CD1c-positive myeloid dendritic cell (primary cell): Measurements from ENCODE around the gene SPACA4.
A peak's percentile ranks its signal among the peaks of the same experiment; 100 is the strongest.
"Not testable (repeated sequence)": the region's sequence is repeated elsewhere in the genome, so short reads cannot be mapped to it uniquely, and the experiment has no call there.

ENCODE experiments used
- DNase-seq: peaks from one replicate; pipeline ENCODE4 v3.0.0-alpha.2; 2016; ENCODE audit errors: extremely low spot score

The SPACA4 gene

GRCh38 chr19:48618278-48618915, 11.9 kb downstream of the SPACA4 start:
- DNase-seq = no peak

DNA sequence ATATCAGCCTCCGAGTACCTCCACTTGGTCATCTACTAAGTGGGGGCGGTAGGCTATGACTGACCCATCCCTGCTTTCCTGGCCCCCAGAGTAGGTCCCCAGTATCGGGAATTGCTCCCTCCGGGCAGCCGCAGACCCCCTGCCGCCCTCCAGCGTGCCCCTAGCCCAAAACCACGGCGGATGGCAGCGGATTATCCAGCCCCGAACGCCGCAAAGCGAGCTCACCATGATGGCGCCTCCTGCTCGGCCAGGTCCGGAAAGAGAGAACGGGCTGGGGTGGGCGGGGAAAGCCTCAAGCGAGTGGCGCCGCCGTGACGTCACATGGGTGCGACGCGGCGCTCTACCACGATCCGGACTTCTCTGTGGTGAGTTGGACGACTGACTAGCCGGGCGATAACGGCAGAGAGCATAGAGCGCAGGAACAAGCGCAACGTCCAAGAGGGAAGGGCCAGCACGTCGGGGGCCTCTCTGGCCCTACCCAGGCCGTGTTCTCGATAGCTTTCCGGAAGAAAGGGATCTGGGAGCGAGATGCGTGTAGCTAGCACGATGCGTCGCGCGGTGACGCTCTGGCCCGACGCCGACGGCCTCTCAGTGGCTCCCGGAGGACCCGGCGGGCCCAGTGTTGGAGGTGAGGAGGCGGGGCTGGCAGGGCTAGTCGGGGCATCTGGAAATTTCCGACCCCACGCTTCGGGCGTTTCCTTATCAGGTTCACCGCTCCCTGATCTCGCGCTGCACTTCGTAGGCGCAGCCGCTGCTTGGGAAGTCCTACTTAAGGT, 12.6 kb downstream of the SPACA4 start, which contains the start of the genes RPL18 and SPHK2:
RPL18 (minus strand) TSS at position 263 of the 776 bp plus-strand sequence; CDS start at position 228, 35 bp downstream.
SPHK2 (plus strand) TSS at position 591 of the 776 bp plus-strand sequence. CDS start 1,009 bp downstream, outside the sequence.
- DNase-seq = peak; percentile 98

- DNase-seq = peak; percentile 26
Measured at GRCh38 chr19:48619692-48620585, 13.4 kb downstream of the SPACA4 start.

- DNase-seq = no peak
Measured at GRCh38 chr19:48623556-48624066, 17.1 kb downstream of the SPACA4 start.

- DNase-seq = peak; percentile 95
Measured at GRCh38 chr19:48624067-48624594, 17.6 kb downstream of the SPACA4 start.

GRCh38 chr19:48624791-48625723, 18.5 kb downstream of the SPACA4 start:
- DNase-seq = no peak

GRCh38 chr19:48625891-48626327, 19.4 kb downstream of the SPACA4 start:
- no peak for DNase-seq

- no peak for DNase-seq
Measured at GRCh38 chr19:48627201-48627864, 20.8 kb downstream of the SPACA4 start.

- no peak for DNase-seq
Measured at GRCh38 chr19:48627865-48628314, 21.3 kb downstream of the SPACA4 start.

DNA sequence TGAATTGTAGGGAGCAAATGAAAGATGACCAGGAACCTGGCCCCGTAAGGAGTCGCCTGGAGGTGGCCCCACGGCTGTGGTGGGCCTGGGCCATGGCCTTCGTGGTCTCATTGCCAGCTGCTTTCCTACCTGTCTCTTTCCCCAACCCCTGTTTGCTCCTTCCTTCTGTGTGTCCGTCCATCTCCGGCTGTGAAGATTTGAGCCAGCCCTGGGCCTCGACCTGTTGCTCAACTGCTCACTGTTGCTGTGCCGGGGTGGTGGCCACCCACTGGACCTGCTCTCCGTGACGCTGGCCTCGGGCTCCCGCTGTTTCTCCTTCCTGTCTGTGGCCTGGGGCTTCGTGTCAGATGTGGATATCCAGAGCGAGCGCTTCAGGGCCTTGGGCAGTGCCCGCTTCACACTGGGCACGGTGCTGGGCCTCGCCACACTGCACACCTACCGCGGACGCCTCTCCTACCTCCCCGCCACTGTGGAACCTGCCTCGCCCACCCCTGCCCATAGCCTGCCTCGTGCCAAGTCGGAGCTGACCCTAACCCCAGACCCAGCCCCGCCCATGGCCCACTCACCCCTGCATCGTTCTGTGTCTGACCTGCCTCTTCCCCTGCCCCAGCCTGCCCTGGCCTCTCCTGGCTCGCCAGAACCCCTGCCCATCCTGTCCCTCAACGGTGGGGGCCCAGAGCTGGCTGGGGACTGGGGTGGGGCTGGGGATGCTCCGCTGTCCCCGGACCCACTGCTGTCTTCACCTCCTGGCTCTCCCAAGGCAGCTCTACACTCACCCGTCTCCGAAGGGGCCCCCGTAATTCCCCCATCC, 22.1 kb downstream of the SPACA4 start:
- DNase-seq = no peak

GRCh38 chr19:48629297-48629598, 22.7 kb downstream of the SPACA4 start:
- no peak for DNase-seq

DNA sequence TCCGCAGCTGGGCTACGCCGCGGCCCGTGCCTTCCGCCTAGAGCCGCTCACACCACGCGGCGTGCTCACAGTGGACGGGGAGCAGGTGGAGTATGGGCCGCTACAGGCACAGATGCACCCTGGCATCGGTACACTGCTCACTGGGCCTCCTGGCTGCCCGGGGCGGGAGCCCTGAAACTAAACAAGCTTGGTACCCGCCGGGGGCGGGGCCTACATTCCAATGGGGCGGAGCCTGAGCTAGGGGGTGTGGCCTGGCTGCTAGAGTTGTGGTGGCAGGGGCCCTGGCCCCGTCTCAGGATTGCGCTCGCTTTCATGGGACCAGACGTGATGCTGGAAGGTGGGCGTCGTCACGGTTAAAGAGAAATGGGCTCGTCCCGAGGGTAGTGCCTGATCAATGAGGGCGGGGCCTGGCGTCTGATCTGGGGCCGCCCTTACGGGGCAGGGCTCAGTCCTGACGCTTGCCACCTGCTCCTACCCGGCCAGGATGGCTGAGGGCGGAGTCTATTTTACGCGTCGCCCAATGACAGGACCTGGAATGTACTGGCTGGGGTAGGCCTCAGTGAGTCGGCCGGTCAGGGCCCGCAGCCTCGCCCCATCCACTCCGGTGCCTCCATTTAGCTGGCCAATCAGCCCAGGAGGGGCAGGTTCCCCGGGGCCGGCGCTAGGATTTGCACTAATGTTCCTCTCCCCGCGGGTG, 23.2 kb downstream of the SPACA4 start:
- peak; percentile 13 for DNase-seq

- DNase-seq = peak; percentile 60
Measured at GRCh38 chr19:48630296-48631063, 23.9 kb downstream of the SPACA4 start.

DNA sequence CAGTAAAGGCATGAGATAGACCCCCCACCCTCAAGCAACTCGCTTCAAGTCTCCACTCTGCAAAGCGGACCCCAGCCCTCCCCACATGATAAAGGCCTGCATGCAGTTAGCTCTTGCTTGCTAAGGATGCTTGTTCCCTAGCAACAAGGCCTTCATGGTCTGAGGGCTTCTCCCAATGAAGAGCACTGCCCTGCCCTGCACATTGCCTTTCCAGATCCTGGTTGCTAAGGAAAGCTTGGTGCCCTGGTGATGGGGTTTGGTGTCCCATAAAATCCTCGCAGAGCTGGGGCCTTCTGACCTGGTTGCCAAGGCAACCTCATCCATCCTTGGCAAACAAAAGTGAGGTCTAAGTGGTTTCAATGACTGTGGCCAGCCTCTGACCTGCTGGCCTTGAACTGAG, 24.7 kb downstream of the SPACA4 start:
- DNase-seq = no peak

GRCh38 chr19:48632286-48632685, 25.7 kb downstream of the SPACA4 start:
- not testable (repeated sequence) for DNase-seq

DNA sequence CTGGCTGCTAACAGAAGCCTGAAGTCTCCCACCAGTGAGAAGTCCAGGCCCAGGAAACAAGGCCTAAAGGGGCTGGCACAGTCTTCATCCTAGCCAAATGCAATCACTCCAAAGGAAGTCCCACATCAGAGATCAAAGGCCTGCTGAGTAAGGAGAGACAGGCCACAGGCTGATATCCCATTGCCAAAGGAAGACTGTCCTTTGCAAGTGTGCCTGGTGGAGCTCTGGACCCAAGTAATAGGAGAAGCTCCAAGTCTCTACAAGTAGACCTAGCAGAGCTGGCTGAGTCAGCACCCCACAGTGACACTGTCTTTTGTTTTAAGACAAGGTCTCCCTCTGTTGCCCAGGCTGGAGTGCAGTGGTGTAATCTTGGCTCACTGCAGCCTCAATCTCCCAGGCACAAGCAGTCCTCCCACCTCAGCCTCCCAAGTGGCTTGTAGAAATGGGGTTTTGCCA, 26.2 kb downstream of the SPACA4 start:
- no peak for DNase-seq
